HEK293T (cell line): ENCODE data around the gene EGLN2.

Experiments used
- CTCF ChIA-PET: fragments of 350-600 bp; formaldehyde crosslinking; extraction: SDS; loops from one replicate; lab custom pipeline; 2021; ENCODE audit warnings: antibody characterized with exemption, inconsistent platforms; lab: Yijun Ruan, JAX
- POLR2A ChIA-PET: fragments of 350-600 bp; formaldehyde crosslinking; extraction: SDS; loops from one replicate; lab custom pipeline; 2020; ENCODE audit warnings: antibody characterized with exemption, inconsistent platforms; lab: Yijun Ruan, JAX
- DNase-seq: peaks from one replicate; pipeline ENCODE4 v3.0.0; 2012; ENCODE audit warnings: mixed read lengths; ENCODE audit errors: extremely low spot score
- ARNT ChIP-seq: fragments of 450-650 bp; IDR thresholded peaks from 2 replicates; pipeline ENCODE4 v1.6.1; 2017; ENCODE audit warnings: mild to moderate bottlenecking
- BHLHE40 ChIP-seq: fragments of 450-650 bp; IDR thresholded peaks from 2 replicates; pipeline ENCODE4 v1.6.1; 2016; ENCODE audit warnings: mild to moderate bottlenecking, moderate library complexity, borderline replicate concordance
- CTBP1 ChIP-seq: fragments of 450-650 bp; IDR thresholded peaks from 2 replicates; pipeline ENCODE4 v1.6.1; 2016; ENCODE audit warnings: borderline replicate concordance
- ELF4 ChIP-seq: fragments of 450-650 bp; IDR thresholded peaks from 2 replicates; pipeline ENCODE4 v1.6.1; 2017; ENCODE audit warnings: antibody characterized with exemption
- FOXA1 ChIP-seq: fragments of 450-650 bp; IDR thresholded peaks from 2 replicates; pipeline ENCODE4 v1.6.1; 2016; ENCODE audit warnings: mild to moderate bottlenecking
- FOXK2 ChIP-seq: fragments of 450-650 bp; IDR thresholded peaks from 2 replicates; pipeline ENCODE4 v1.6.1; 2016; ENCODE audit warnings: mild to moderate bottlenecking
- FOXM1 ChIP-seq: fragments of 450-650 bp; IDR thresholded peaks from 2 replicates; pipeline ENCODE4 v1.6.1; 2017; ENCODE audit warnings: mild to moderate bottlenecking, borderline replicate concordance
- HDGF ChIP-seq: fragments of 450-650 bp; IDR thresholded peaks from 2 replicates; pipeline ENCODE4 v1.6.1; 2017; ENCODE audit warnings: antibody characterized with exemption, borderline replicate concordance
- L3MBTL2 ChIP-seq: fragments of 450-650 bp; conservative IDR thresholded peaks from 2 replicates; pipeline ENCODE4 v1.6.1; 2016; ENCODE audit warnings: mild to moderate bottlenecking
- LEF1 ChIP-seq: fragments of 450-650 bp; IDR thresholded peaks from 2 replicates; pipeline ENCODE4 v1.6.1; 2017; ENCODE audit warnings: mild to moderate bottlenecking, borderline replicate concordance
- NFRKB ChIP-seq: fragments of 450-650 bp; IDR thresholded peaks from 2 replicates; pipeline ENCODE4 v1.6.1; 2016; ENCODE audit warnings: mild to moderate bottlenecking, moderate library complexity
- PKNOX1 ChIP-seq: fragments of 450-650 bp; IDR thresholded peaks from 2 replicates; pipeline ENCODE4 v1.6.1; 2016
- SP1 ChIP-seq: fragments of 450-650 bp; IDR thresholded peaks from 2 replicates; pipeline ENCODE4 v1.6.1; 2017
- SUZ12 ChIP-seq: fragments of 450-650 bp; IDR thresholded peaks from 2 replicates; pipeline ENCODE4 v1.6.1; 2016; ENCODE audit warnings: mild to moderate bottlenecking
- TARDBP ChIP-seq: fragments of 450-650 bp; IDR thresholded peaks from 2 replicates; pipeline ENCODE4 v1.6.1; 2016
- ZNF384 ChIP-seq: fragments of 450-650 bp; IDR thresholded peaks from 2 replicates; pipeline ENCODE4 v1.6.1; 2016

EGLN2 gene

DNA sequence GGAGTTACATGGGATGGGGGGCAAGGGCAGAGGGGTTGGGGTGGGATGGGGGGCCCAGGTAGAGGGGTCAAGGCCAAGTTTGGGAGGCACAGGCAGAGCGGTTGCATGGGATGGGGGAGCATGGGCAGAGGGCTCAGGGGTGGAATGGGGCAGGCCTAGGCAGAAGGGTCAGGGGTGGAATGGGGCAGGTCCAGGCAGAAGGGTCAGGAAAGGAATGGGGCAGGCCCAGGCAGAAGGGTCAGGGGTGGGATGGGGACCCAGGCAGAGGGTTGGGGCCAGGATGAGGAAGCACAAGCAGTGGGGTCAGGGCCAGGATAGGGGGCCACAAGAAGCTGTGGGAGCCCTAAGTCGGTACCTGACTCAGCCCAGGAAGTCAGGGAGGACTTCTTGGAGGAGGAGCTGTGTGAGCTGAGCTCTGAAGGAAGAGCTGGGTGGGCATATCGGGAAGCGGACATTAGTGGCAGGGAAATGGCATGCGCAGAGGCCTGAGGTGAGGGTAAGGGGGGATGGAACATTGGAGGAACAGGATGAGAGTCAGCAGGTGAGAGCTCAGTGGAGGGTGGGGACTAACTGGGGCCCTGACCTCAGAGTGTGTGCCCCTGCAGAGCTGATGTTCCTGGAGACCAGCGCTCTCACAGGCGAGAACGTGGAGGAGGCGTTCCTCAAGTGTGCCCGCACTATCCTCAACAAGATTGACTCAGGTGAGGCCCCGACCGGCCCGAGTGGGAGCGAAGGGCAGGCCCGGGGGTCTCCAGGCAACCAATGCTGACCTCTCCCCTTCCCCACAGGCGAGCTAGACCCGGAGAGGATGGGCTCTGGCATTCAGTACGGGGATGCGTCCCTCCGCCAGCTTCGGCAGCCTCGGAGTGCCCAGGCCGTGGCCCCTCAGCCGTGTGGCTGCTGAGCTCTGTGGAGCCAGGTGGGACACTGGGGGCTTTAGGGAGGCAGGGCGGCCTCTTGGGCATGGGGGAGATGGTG lies 12.6 kb upstream of the EGLN2 start:
- no peak for DNase-seq
- TF ChIP-seq ARNT: no peak
- no peak for TF ChIP-seq TARDBP
- TF ChIP-seq FOXK2: no peak
- no peak for TF ChIP-seq FOXA1
- no peak for TF ChIP-seq SP1
- no peak for TF ChIP-seq LEF1
- no peak for TF ChIP-seq FOXM1
- TF ChIP-seq ELF4: no peak
- ChIA-PET CTCF (no interaction called here), POLR2A (interaction anchor here (1.2 kb wide), 1 partner anchor 8 kb away, joined by 5 read pairs; the partner anchor contains the start of gene RAB4B)

- ChIA-PET POLR2A (interaction anchor here (1.7 kb wide), 1 partner anchor 13 kb away, joined by 5 read pairs; the partner anchor contains the start of gene RAB4B), CTCF (no interaction called here)
- DNase-seq: no peak
- TF ChIP-seq SUZ12 (no peak), SP1 (no peak), ELF4 (no peak), FOXM1 (no peak), BHLHE40 (no peak), TARDBP (no peak), ZNF384 (no peak), LEF1 (no peak), NFRKB (no peak), FOXA1 (no peak), FOXK2 (no peak), CTBP1 (no peak), PKNOX1 (no peak)
Measured at GRCh38 chr19:40791349-40791748, 7.6 kb upstream of the EGLN2 start.

- POLR2A ChIA-PET: interaction anchor here (1.7 kb wide), 1 partner anchor 14 kb away, joined by 5 read pairs; the partner anchor contains the start of gene RAB4B
- DNase-seq: no peak
Measured at GRCh38 chr19:40791996-40792395, 7.0 kb upstream of the EGLN2 start.

DNA sequence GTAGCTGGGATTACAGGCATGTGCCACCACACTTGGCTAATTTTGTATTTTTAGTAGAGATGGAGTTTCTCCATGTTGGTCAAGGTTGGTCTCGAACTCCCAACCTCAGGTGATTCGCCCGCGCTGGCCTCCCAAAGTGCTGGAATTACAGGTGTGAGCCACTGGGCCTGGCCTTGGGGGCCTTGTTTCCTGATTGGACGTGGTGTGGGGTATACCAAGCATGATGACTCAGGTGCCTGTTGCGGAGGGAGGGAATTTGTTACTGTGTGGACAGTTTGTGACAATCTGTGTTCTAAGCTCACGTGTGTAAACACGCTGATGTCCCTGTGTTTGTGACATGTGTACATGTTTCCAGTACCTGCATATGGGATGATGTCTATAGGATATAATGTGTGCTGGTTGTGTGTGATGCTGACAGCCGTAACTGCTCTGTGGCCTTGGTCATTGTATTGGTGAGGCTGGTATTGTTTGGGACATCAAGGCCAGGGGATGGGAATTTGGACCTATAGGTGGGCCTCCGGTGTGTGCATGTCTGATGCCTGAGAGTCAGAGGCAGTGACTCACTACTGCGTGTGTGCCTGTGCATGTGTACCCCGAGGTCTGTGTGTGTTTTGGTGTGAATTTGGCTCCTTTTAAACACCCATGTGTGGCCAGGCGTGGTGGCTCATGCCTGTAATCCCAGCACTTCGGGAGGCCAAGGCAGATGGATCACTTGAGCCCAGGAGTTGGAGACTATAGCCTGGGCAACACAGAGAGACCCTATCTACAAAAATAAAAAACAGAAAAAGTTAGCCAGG lies 1.6 kb upstream of the EGLN2 start:
- POLR2A ChIA-PET: interaction anchor here (1.0 to 5.2 kb wide), 6 partner anchors 10 to 152 kb away, joined by 3 to 32 read pairs (median 4); partner anchors contain the start of genes ACTMAP, RAB4B and SNRPA
- DNase-seq: no peak
- CTCF ChIA-PET: interaction anchor here (0.6 to 1.8 kb wide), 3 partner anchors 20 to 189 kb away, joined by 3 to 17 read pairs (median 3); partner anchors contain the start of gene RAB4B
- no peak for TF ChIP-seq ELF4
- TF ChIP-seq LEF1: no peak
- no peak for TF ChIP-seq SP1
- no peak for TF ChIP-seq CTBP1
- TF ChIP-seq L3MBTL2: no peak
- TF ChIP-seq FOXM1: no peak
- no peak for TF ChIP-seq ARNT
- no peak for TF ChIP-seq BHLHE40
- TF ChIP-seq HDGF: no peak
- no peak for TF ChIP-seq PKNOX1
- TF ChIP-seq ZNF384: no peak

More at GRCh38 chr19:40791996-40792395, 7.0 kb upstream of the EGLN2 start:
- CTCF ChIA-PET: no interaction called here
- TF ChIP-seq ZNF384 (no peak), ELF4 (no peak), PKNOX1 (no peak), SP1 (no peak), HDGF (no peak), FOXK2 (no peak), BHLHE40 (no peak), FOXM1 (no peak), NFRKB (no peak)

GRCh38 chr19:40797963-40798682 lies 868 bp upstream of the EGLN2 start:
- no peak for TF ChIP-seq CTBP1
- no peak for TF ChIP-seq SUZ12
- TF ChIP-seq ARNT: no peak
- TF ChIP-seq HDGF: 0 out of 2 replicates have a peak, but pooled peaks have one; percentile 82
- peak; percentile 70 for TF ChIP-seq L3MBTL2
- CTCF ChIA-PET: interaction anchor here (0.6 to 1.8 kb wide), 5 partner anchors 8 to 190 kb away, joined by 3 to 17 read pairs (median 3); partner anchors contain the start of gene RAB4B
- DNase-seq: peak; percentile 70
- POLR2A ChIA-PET: interaction anchor here (0.8 to 5.2 kb wide), 7 partner anchors 9 to 152 kb away, joined by 3 to 32 read pairs (median 5); partner anchors contain the start of genes ACTMAP, RAB4B and SNRPA
